Tibial nerve (tissue), 4 donors: Measurements from ENCODE around the gene TXNDC15. TPM values are rescaled to one million over a fixed set of nuclear protein-coding genes. Genes with fewer than 3 reads are reported as not detected.
A peak's percentile ranks its signal among the peaks of the same experiment; 100 is the strongest.

Source experiments
- DNase-seq, 2 donors: peaks; one replicate each; pipeline ENCODE4 v3.0.0-alpha.2; 2019; ENCODE audit warnings: low spot score in 2 of 2
- H3K27ac ChIP-seq, 4 donors: fragments of 200-600 bp; sonication (generic) in 3 of 4; one replicate each; pipeline ENCODE4 v1.5.1; 2017 to 2019; ENCODE audit warnings: mild to moderate bottlenecking in 1 of 4
- H3K27me3 ChIP-seq, 2 donors: fragments of 200-600 bp; sonication (generic) in 1 of 2; one replicate each; pipeline versions ENCODE4 v1.5.1 to v1.6.0; 2017 to 2019
- H3K36me3 ChIP-seq, 3 donors: fragments of 200-600 bp; sonication (generic); one replicate each; pipeline ENCODE4 v1.5.1; 2018 to 2019
- H3K4me1 ChIP-seq, 4 donors: fragments of 200-600 bp; sonication (generic) in 3 of 4; one replicate each; pipeline ENCODE4 v1.5.1; 2017 to 2019
- H3K4me3 ChIP-seq, 4 donors: fragments of 200-600 bp; sonication (generic) in 3 of 4; one replicate each; pipeline ENCODE4 v1.5.1; 2017 to 2019; ENCODE audit warnings: mild to moderate bottlenecking in 1 of 4, moderate library complexity in 1 of 4
- H3K9me3 ChIP-seq, 4 donors: fragments of 200-600 bp; sonication (generic) in 3 of 4; one replicate each; pipeline ENCODE4 v1.5.1; 2017 to 2019
- CTCF ChIP-seq, 5 experiments: fragments of 200-600 bp in 3 of 5; fragments of 450-650 bp in 2 of 5; sonication (generic) in 3 of 5; IDR thresholded peaks; one replicate each; pipeline ENCODE4 v1.5.1; 2016 to 2019; ENCODE audit warnings: antibody characterized with exemption in 5 of 5, mild to moderate bottlenecking in 3 of 5, moderate library complexity in 2 of 5
- EP300 ChIP-seq, 2 donors: sonication (generic); formaldehyde crosslinking; IDR thresholded peaks; one replicate each; pipeline ENCODE4 v1.6.1; 2017; ENCODE audit warnings: antibody characterized with exemption in 2 of 2, mild to moderate bottlenecking in 1 of 2
- POLR2A ChIP-seq, 2 donors: fragments of 450-650 bp; IDR thresholded peaks; one replicate each; pipeline ENCODE4 v1.6.1; 2017; ENCODE audit warnings: antibody characterized with exemption in 2 of 2, mild to moderate bottlenecking in 2 of 2, moderate library complexity in 2 of 2
- WGBS, 2 donors: methylation state at CpG; one replicate each; pipeline ENCODE4 v1.1.5; 2018; 5-methylcytosine and 5-hydroxymethylcytosine counted together
- total RNA-seq, 4 donors: library from RNA; depleted of rRNA; stranded (reverse); fragments of >200 nt; gene quantifications; one replicate each; pipeline ENCODE4 v1.1.0, GENCODE V29; 2016

TXNDC15 gene
- total RNA-seq, 4 donors from 2014 or later, result 72.8 to 118 (median 84.8) TPM

GRCh38 chr5:134864707-134865106 is 9.5 kb upstream of the TXNDC15 start:
- Histone ChIP-seq H3K4me1 (no peaks in the 10 kb centered on the region), H3K36me3 (peaks cover 0 to 31% (median 0%) of the 10 kb centered on the region in 3 donors), H3K27ac (no peak overlapping the region), H3K4me3 (no peak overlapping the region), H3K27me3 (no peaks in the 10 kb centered on the region), H3K9me3 (no peaks in the 10 kb centered on the region)
- WGBS, 2 donors, result 82 to 92% methylated on average over 2 of the region's 2 CpGs
- TF ChIP-seq POLR2A (IDR thresholded peaks at IDR 0.05) (no peak), EP300 (IDR thresholded peaks at IDR 0.05) (no peak), CTCF (IDR thresholded peaks at IDR 0.05) (no peak)
- no peak for DNase-seq

GRCh38 chr5:134873494-134873893 is 677 bp upstream of the TXNDC15 start:
- Histone ChIP-seq H3K27ac (peak overlapping the region; percentile 91 to 98 (median 95)), H3K4me3 (peak overlapping the region; percentile 90 to 100 (median 96)), H3K4me1 (peaks cover 0 to 36% (median 21%) of the 10 kb centered on the region in 4 donors), H3K36me3 (peaks cover 0 to 2% (median 0%) of the 10 kb centered on the region in 3 donors), H3K27me3 (no peaks in the 10 kb centered on the region), H3K9me3 (no peaks in the 10 kb centered on the region)
- no peak for TF ChIP-seq EP300 (IDR thresholded peaks at IDR 0.05)
- no peak for TF ChIP-seq POLR2A (IDR thresholded peaks at IDR 0.05)
- TF ChIP-seq CTCF (IDR thresholded peaks at IDR 0.05), result no peak
- 84 to 86% methylated on average over 6 of the region's 6 CpGs for WGBS, 2 donors
- DNase-seq, result no peak

DNA sequence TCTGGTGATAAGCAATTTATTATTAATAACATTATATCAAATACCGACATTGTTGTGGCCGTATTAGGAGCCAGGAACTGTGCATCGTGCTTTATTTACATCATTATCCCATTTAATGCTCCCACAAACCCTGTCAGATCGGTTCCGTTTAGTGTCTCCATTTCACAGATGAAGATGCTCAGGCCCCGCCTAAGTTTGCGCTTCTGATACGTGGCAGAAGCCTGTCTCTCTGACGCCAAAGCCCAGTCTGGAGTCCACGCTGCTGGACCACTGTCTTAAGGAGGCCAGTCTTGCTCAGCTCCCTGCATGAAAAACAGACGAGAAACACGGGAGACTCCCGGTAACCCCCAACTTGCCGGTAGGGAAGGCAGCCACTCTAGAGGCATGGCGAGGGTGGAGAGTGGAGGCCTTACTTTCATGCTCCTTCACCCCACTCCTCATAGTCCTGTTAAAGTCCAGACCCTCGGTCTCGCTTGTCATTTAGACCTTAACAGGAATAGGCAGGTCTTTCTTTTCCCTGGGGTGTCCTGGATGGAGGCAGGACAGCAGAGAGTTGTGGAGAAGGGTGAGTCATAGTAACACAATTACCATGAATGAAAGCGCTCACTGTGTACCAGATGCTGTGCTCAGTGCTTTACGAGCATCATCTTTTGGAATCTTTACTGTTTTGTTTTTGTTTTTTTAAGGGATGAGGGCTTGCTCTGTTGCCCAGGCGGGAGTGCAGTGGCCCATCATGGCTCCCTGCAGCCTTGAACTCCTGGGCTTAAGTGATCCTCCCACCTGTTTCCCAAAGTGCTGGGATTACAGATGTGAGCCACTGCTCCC is 872 bp downstream of the TXNDC15 start:
- DNase-seq, result peak; percentile 58 to 76
- Histone ChIP-seq H3K4me1 (peaks cover 0 to 42% (median 21%) of the 10 kb centered on the region in 4 donors), H3K36me3 (peaks cover 0 to 4% (median 0%) of the 10 kb centered on the region in 3 donors), H3K9me3 (no peaks in the 10 kb centered on the region), H3K4me3 (peak overlapping the region; percentile 90 to 100 (median 96)), H3K27ac (peak overlapping the region; percentile 91 to 98 (median 95)), H3K27me3 (no peaks in the 10 kb centered on the region)
- TF ChIP-seq POLR2A (IDR thresholded peaks at IDR 0.05), result peak in 1 of 2 donors; percentile 24
- TF ChIP-seq CTCF (IDR thresholded peaks at IDR 0.05), result no peak
- peak in 1 of 2 donors; percentile 54 for TF ChIP-seq EP300 (IDR thresholded peaks at IDR 0.05)
- WGBS, 2 donors, result 3 to 6% methylated on average over 20 of the region's 20 CpGs

DNA sequence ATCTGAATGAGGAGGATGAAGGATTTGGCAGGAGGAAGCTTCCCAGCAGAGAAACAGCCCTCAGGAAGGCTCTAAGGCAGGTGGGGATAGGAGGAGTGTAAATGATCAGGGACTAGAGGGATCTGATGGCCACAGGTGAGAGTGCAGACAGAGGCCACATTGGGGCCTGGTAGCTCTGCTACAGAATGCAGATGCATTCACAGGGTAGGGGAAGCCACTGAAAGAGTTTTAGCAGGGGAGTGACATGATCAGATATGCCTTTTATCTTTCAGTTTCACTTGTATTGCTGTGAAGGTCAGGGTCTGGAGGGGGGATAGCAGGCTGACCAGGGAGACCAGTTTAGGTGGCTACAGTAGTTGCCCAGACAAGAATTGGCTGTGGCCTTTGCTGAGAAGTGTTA is 3.0 kb downstream of the TXNDC15 start:
- Histone ChIP-seq H3K9me3 (no peaks in the 10 kb centered on the region), H3K36me3 (peaks cover 0 to 4% (median 0%) of the 10 kb centered on the region in 3 donors), H3K27me3 (no peaks in the 10 kb centered on the region), H3K4me1 (peaks cover 0 to 49% (median 21%) of the 10 kb centered on the region in 4 donors), H3K4me3 (no peak overlapping the region), H3K27ac (peak overlapping the region in 2 of 4 donors; percentile 96 to 98)
- no peak for DNase-seq
- TF ChIP-seq POLR2A (IDR thresholded peaks at IDR 0.05) (no peak), EP300 (IDR thresholded peaks at IDR 0.05) (no peak)

DNA sequence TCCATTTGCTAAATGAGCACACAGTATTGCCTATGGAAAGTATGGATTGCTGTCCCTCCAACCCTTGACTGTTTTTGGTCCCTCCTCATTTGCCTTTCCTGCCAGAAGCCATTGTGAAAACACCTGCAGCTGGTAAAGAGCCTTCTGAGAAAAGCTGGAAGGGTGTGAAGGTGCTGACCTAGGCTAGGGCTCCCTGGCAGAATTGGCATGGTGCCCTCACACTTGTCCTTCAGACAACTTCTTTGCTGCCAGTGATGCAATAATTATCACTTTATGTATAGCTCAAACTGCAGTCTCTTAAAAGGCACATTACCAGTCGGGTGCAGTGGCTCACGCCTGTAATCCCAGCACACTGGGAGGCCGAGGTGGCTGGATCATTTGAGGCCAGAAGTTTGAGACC is 4.2 kb downstream of the TXNDC15 start:
- TF ChIP-seq CTCF (IDR thresholded peaks at IDR 0.05) (no peak), EP300 (IDR thresholded peaks at IDR 0.05) (no peak), POLR2A (IDR thresholded peaks at IDR 0.05) (no peak)
- H3K4me3 ChIP-seq, result no peak overlapping the region
- no peaks in the 10 kb centered on the region for H3K9me3 ChIP-seq
- peaks cover 0 to 48% (median 20%) of the 10 kb centered on the region in 4 donors for H3K4me1 ChIP-seq
- no peak for DNase-seq
- 87 to 88% methylated on average over 3 of the region's 3 CpGs for WGBS, 2 donors
- H3K36me3 ChIP-seq, result peaks cover 0 to 4% (median 0%) of the 10 kb centered on the region in 3 donors
- H3K27ac ChIP-seq, result no peak overlapping the region
- H3K27me3 ChIP-seq, result no peaks in the 10 kb centered on the region
